ENCODE data around the gene GAL3ST1.
"Not testable (repeated sequence)": the region's sequence is repeated elsewhere in the genome, so short reads cannot be mapped to it uniquely, and the experiment has no call there.

Gene GAL3ST1

DNA sequence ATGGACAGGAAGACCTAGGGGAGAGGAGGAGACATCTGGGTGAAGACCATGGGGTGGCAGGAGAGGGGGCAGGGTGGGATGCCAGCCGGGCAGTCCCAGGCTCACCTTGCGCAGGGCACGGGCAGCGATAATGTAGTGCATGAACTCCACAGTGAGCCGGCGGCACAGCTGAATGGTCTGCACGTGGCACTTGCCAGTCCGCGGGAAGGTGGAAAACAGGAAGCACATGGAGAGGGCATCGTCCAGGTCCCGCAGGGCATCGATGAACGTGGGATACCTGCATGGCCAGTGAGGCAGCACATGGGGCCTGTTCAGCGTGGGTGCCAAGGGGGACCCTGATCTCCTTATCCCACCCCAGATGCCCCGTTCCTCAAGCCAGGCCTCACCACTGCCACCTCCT lies 10.0 kb upstream of the GAL3ST1 start:
- H3K4me3 Mint-ChIP-seq, result no peak overlapping the region
- H3K36me3 Mint-ChIP-seq (ENCODE audit: low read depth), result peaks cover 48% of the 10 kb centered on the region
- no peak overlapping the region for H3K27ac Mint-ChIP-seq
- H3K27me3 Mint-ChIP-seq (ENCODE audit: low read depth), result no peaks in the 10 kb centered on the region
- no peak for DNase-seq (ENCODE audit: low spot score)
- no peaks in the 10 kb centered on the region for H3K4me1 Mint-ChIP-seq (ENCODE audit: low read depth)
- H3K9me3 Mint-ChIP-seq, result no peaks in the 10 kb centered on the region

DNA sequence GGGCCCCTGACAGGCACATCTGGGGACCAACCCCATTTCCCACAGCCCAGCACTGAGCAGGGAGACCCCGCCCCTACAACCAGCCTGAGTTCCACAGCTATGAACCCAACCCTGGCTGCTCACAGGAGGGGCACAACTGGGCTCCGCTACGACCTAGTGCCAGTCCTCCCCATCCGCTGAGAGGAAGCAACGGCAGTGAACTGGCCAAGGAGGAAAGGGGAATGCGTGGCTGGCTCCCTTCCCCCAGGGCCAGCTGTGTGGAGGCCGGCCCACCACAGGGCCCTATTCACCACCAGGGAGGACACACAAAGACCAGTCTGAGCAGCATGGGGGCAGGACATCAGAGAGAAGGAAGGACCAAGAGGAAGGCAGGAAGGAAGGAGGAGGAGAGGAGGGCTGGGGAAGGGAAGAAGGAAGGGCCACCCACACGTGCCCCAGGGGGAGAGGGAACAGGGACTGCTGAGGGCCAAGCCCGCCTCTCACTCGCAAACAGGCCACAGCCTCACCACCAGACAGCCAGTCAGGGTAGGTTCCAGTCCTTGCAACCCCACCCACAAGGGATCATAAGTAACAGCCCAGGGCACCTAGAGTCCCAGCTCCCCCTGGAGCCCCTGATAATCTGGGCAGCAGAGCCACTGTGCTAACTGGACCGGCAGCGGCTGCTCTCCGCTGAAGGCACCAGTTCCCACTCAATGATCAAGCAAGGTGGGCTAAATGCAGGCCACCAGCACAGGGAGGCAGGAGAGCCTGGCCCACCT lies 8.5 kb upstream of the GAL3ST1 start:
- H3K27ac Mint-ChIP-seq, result no peak overlapping the region
- no peaks in the 10 kb centered on the region for H3K4me1 Mint-ChIP-seq (ENCODE audit: low read depth)
- H3K36me3 Mint-ChIP-seq (ENCODE audit: low read depth), result peaks cover 43% of the 10 kb centered on the region
- no peaks in the 10 kb centered on the region for H3K27me3 Mint-ChIP-seq (ENCODE audit: low read depth)
- no peak overlapping the region for H3K4me3 Mint-ChIP-seq
- no peaks in the 10 kb centered on the region for H3K9me3 Mint-ChIP-seq
- DNase-seq (ENCODE audit: low spot score), result no peak

DNA sequence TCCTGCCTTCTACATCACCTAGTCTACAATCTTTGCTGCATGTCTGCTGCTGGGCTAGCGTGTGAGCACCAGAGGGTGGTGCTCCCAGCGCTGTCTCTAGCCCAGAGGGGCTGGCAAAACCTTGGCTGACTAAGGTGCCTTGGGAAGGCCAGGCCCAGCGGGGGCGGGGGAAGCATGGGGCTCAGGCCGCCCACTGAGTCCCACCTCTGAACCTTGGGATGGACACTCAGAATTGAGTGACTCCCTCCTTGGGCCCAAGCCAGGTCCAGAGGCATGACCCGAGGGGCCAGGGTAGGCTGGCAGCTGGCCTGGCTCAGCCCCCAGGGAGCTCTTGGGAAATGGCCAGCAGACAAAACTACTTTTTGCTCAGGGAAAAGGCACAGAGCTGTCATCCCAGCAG lies 7.6 kb upstream of the GAL3ST1 start:
- peaks cover 44% of the 10 kb centered on the region for H3K36me3 Mint-ChIP-seq (ENCODE audit: low read depth)
- no peak for DNase-seq (ENCODE audit: low spot score)
- H3K27ac Mint-ChIP-seq, result no peak overlapping the region
- H3K4me3 Mint-ChIP-seq, result no peak overlapping the region
- no peaks in the 10 kb centered on the region for H3K27me3 Mint-ChIP-seq (ENCODE audit: low read depth)
- no peaks in the 10 kb centered on the region for H3K9me3 Mint-ChIP-seq
- no peaks in the 10 kb centered on the region for H3K4me1 Mint-ChIP-seq (ENCODE audit: low read depth)

- Mint-ChIP-seq H3K27me3 (ENCODE audit: low read depth) (no peaks in the 10 kb centered on the region), H3K4me3 (no peak overlapping the region), H3K36me3 (ENCODE audit: low read depth) (peaks cover 43% of the 10 kb centered on the region), H3K4me1 (ENCODE audit: low read depth) (no peaks in the 10 kb centered on the region), H3K27ac (no peak overlapping the region), H3K9me3 (no peaks in the 10 kb centered on the region)
- DNase-seq (ENCODE audit: low spot score), result no peak
These were observed 6.4 kb upstream of the GAL3ST1 start for GRCh38 chr22:30580896-30581295.

DNA sequence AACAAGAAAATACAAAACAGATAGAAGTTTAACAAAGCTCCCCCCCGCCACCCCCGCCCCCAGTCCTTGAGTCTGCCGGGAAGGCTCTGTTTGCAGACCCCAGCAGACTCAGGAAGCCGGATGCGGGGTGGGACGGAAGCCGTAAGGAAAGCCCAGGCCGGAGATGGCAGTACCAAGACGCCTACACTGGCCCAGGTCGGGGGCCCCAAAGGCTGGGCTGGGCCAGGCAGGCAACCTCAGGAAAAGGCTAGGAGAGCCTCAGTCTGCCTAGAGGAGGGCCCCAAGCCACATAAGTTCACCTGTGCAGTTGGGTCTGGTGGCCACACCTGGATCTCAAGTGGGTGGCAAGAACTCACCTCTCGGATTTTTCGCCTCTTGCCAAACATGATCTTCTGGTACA lies 4.0 kb upstream of the GAL3ST1 start:
- Mint-ChIP-seq H3K4me1 (ENCODE audit: low read depth) (no peaks in the 10 kb centered on the region), H3K36me3 (ENCODE audit: low read depth) (peaks cover 35% of the 10 kb centered on the region), H3K27ac (no peak overlapping the region), H3K27me3 (ENCODE audit: low read depth) (peaks cover 8% of the 10 kb centered on the region), H3K9me3 (no peaks in the 10 kb centered on the region), H3K4me3 (no peak overlapping the region)
- no peak for DNase-seq (ENCODE audit: low spot score)

DNA sequence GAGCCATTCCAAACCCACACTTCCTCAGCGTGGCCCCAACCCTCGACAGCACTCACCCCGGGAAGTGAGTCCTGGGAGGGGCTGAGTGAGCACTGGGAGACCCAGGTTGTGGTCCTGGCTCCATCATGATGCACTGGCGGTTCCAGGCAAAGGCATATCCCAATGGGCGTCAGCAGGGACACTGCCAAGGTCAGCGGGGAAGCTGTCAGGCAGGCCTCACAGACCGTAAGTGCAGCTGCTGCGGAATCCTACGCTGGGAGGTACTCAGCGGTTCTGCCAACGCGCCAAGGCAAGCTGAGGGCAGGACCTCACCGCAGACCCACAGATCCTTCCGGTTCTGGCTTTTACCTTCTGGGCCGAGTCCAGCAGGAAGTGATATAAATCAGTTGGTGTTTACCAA lies 1.4 kb upstream of the GAL3ST1 start:
- Mint-ChIP-seq H3K27ac (no peak overlapping the region), H3K9me3 (no peaks in the 10 kb centered on the region), H3K27me3 (ENCODE audit: low read depth) (peaks cover 8% of the 10 kb centered on the region), H3K36me3 (ENCODE audit: low read depth) (peaks cover 33% of the 10 kb centered on the region), H3K4me1 (ENCODE audit: low read depth) (no peaks in the 10 kb centered on the region), H3K4me3 (no peak overlapping the region)
- DNase-seq (ENCODE audit: low spot score), result no peak

DNA sequence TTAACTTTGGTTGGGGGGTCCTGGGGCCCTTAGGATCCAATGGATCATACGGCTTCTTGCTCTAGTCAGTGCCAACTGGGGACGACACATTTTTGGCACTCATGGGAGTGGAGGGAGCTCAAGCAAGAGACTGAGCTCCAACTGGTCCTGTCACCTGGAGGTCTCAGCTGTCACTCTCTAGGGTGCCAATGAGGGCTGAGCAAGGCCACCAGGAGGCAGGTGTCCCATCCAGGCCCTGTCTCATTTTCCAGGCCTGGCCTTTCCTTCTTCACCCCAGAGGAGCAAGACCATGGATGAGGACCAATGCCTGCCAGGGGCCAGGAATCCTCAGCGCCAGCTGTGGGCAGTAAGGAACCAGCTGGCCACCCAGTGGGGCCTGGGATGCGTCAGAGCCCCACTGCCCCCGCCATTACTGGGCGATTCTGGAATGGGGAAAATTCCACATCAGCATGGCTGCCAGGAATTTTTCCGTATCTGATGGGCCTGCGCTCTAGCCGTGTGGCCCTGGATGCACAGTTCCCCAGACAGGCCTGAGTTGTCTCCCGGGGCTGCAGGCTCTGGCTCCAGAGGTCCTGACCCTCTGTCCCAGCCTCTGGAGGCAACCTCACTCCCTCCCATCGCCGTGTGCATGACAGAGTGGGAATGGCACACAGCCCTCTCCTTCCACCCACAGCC lies 669 bp upstream of the GAL3ST1 start:
- Mint-ChIP-seq H3K27me3 (ENCODE audit: low read depth) (peaks cover 8% of the 10 kb centered on the region), H3K36me3 (ENCODE audit: low read depth) (peaks cover 27% of the 10 kb centered on the region), H3K27ac (no peak overlapping the region), H3K4me3 (no peak overlapping the region), H3K4me1 (ENCODE audit: low read depth) (no peaks in the 10 kb centered on the region), H3K9me3 (no peaks in the 10 kb centered on the region)
- DNase-seq (ENCODE audit: low spot score), result no peak

GRCh38 chr22:30573594-30574094 lies 821 bp downstream of the GAL3ST1 start:
- Mint-ChIP-seq H3K36me3 (ENCODE audit: low read depth) (peaks cover 16% of the 10 kb centered on the region), H3K9me3 (no peaks in the 10 kb centered on the region), H3K4me1 (ENCODE audit: low read depth) (no peaks in the 10 kb centered on the region), H3K27ac (no peak overlapping the region), H3K4me3 (no peak overlapping the region), H3K27me3 (ENCODE audit: low read depth) (peaks cover 10% of the 10 kb centered on the region)
- DNase-seq (ENCODE audit: low spot score), result no peak

DNA sequence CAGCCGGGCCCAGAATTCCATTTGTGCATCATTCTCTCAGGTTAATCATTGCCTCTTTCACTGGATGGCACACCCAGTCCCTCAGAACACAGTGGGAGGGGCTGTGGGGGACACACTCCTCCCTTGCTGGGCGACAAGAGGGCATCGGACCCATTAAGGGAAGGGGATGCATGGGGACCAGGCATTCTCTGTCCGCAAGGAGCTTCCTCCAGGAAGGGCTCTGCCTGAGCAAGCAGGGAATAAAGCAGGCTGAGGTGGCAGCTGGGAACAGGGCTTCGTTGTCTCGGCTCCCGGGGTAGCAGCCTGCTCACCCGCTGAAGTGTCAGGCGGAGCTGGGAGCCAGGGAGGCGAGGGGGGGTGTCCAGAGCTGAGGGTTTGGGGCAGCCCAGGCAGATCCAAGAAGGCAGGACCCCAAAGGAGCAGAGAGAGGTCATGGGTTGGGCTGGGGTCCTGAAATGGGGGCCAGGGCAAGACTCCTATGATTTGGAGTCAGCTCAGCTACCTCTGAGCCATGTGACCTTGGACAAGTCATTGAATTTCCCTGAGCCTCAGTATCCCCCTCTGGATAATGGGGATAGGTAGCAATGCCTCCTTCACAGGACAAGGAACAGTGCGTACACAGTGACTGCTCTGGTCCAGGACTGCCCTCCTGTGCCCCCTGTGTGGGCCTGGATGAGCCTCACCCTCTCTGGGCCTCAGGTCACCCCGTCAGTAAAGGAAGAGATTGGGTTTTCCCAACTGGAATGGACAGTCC lies 1.4 kb downstream of the GAL3ST1 start:
- Mint-ChIP-seq H3K36me3 (ENCODE audit: low read depth) (peaks cover 16% of the 10 kb centered on the region), H3K27me3 (ENCODE audit: low read depth) (peaks cover 10% of the 10 kb centered on the region), H3K4me1 (ENCODE audit: low read depth) (no peaks in the 10 kb centered on the region), H3K4me3 (no peak overlapping the region), H3K27ac (no peak overlapping the region), H3K9me3 (no peaks in the 10 kb centered on the region)
- DNase-seq (ENCODE audit: low spot score), result no peak

- Mint-ChIP-seq H3K4me1 (ENCODE audit: low read depth) (no peaks in the 10 kb centered on the region), H3K9me3 (no peaks in the 10 kb centered on the region), H3K27ac (no peak overlapping the region)
These were observed 2.3 kb downstream of the GAL3ST1 start for GRCh38 chr22:30572210-30572609.

DNA sequence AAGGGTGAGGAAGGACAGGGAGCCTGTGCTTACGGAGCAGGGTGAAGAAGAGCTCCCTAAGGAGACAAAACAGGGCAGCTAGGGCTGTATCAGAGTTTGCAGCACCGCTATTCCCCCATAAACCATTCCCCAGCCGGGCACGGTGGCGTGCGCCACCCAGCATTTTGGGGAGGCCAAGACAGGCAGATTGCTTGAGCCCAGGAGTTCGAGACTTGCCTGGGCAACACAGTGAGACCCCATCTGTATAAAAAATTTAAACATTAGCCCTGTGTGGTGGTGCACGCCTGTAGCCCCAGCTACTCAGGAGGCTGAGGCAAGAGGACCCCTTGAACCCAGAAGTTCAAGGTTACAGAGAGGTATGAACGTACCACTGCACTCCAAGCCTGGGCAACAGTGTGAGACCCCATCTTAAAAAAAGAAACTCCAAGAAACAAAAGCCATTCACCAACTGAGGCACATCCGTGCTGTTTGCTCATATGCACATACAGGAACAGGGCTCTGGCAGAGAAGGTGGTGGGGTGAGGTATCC lies 4.7 kb downstream of the GAL3ST1 start:
- H3K27me3 Mint-ChIP-seq (ENCODE audit: low read depth), result peaks cover 8% of the 10 kb centered on the region

More at GRCh38 chr22:30572210-30572609, 2.3 kb downstream of the GAL3ST1 start:
- H3K27me3 Mint-ChIP-seq (ENCODE audit: low read depth), result peaks cover 10% of the 10 kb centered on the region
- peaks cover 11% of the 10 kb centered on the region for H3K36me3 Mint-ChIP-seq (ENCODE audit: low read depth)
- no peak for DNase-seq (ENCODE audit: low spot score)
- no peak overlapping the region for H3K4me3 Mint-ChIP-seq

GRCh38 chr22:30568137-30568805 lies 6.2 kb downstream of the GAL3ST1 start:
- Mint-ChIP-seq H3K4me1 (ENCODE audit: low read depth) (no peaks in the 10 kb centered on the region), H3K36me3 (ENCODE audit: low read depth) (no peaks in the 10 kb centered on the region), H3K27ac (no peak overlapping the region), H3K9me3 (no peaks in the 10 kb centered on the region), H3K27me3 (ENCODE audit: low read depth) (peaks cover 2% of the 10 kb centered on the region), H3K4me3 (no peak overlapping the region)
- DNase-seq (ENCODE audit: low spot score), result no peak

More for the DNA sequence above, 4.7 kb downstream of the GAL3ST1 start:
- no peak overlapping the region for H3K4me3 Mint-ChIP-seq
- no peak overlapping the region for H3K27ac Mint-ChIP-seq
- no peaks in the 10 kb centered on the region for H3K36me3 Mint-ChIP-seq (ENCODE audit: low read depth)
- no peaks in the 10 kb centered on the region for H3K4me1 Mint-ChIP-seq (ENCODE audit: low read depth)
- no peak for DNase-seq (ENCODE audit: low spot score)
- H3K9me3 Mint-ChIP-seq, result no peaks in the 10 kb centered on the region

DNA sequence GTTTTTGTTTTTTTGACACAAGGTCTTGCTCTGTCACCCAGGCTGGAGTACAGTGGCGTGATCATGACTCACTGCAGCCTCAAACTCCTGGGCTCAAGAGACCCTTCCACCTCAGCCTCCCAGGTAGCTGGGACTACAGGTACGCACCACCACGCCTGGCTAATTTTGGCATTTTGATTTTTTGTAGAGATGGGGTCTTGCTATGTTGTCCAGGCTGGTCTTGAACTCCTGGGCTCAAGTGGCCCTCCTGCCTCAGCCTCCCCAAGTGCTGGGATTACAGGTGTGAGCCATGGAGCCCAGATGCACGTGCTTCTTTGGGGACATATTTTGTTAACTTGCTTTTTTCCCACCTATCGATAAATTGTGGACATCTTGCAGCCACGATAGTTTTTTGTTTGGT lies 7.2 kb downstream of the GAL3ST1 start:
- not testable (repeated sequence) for H3K27me3 Mint-ChIP-seq (ENCODE audit: low read depth); DNase-seq (ENCODE audit: low spot score); H3K27ac Mint-ChIP-seq; H3K4me3 Mint-ChIP-seq; H3K36me3 Mint-ChIP-seq (ENCODE audit: low read depth); H3K9me3 Mint-ChIP-seq; H3K4me1 Mint-ChIP-seq (ENCODE audit: low read depth)

Data from T-helper 2 cell treated with Interferon-gamma antibody and Interleukin-4, amounts not matched to agents 5 μg/mL and 100 μg/mL, for 36 hours (primary cell).